KG1 (cell line): ENCODE data around the gene MRAP.
"Not testable (repeated sequence)": the region's sequence is repeated elsewhere in the genome, so short reads cannot be mapped to it uniquely, and the experiment has no call there.

Source experiments
- DNase-seq: peaks from one replicate; lab custom pipeline; 2025; lab: John Stamatoyannopoulos, UW

MRAP gene

DNA sequence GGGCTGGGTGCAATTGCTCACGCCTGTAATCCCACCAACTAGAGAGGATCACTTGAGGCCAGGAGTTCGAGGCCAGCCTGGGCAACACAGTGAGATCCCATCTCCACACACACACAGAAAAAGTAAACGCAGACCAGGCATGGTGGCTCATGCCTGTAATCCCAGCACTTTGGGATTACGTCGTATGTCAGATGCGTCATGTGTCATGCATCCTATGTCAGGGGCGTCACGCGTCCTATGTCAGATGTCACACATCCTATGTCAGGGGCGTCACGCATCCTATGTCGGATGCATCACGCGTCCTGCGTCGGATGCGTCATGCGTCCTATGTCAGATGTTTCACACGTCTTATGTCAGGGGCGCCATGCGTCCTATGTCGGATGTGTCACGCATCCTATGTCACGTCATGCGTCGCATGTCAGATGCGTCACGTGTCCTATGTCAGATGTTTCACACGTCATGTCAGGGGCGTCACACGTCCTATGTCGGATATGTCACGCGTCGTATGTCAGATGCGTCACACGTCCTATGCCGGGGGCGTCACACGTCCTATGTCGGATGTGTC, 1.5 kb downstream of the MRAP start:
- no peak for DNase-seq

DNA sequence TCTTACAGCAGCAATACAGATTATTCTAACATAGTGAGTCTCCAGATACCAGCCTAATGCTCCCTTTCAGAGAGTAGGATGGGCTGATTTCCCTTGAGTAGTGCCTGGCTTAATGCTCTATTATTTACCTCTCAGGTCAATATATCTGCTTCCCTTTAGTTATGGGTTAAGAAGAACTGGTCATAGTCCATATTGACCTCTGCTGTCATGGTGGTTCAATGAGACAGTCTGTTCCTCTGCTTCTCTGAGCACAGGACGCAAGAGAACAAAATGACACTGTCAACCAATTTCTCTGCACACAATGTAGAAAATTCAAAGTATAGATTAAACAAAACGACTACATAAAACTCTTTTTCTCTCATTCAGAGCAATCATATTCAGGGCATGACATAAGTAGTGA, 2.9 kb downstream of the MRAP start:
- no peak for DNase-seq

DNA sequence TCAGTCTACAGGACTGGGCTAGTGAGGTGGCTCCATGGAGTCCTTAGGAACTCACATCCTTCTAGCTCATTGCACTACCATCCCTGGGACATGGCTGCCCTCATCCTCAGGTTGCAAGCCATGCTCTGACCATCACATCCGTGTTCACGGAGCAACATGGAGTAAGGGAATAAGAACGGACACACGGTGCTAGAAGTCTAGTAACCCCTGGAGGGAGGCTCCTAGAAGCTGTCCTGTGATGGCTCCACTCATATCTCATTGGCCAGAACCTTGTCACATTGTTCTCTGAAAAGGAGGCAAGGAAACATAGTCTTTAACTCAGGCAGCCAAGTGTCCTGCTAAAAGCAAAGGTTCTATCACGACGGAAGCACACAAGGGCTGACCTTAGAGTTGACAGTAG, 3.9 kb downstream of the MRAP start:
- no peak for DNase-seq

DNA sequence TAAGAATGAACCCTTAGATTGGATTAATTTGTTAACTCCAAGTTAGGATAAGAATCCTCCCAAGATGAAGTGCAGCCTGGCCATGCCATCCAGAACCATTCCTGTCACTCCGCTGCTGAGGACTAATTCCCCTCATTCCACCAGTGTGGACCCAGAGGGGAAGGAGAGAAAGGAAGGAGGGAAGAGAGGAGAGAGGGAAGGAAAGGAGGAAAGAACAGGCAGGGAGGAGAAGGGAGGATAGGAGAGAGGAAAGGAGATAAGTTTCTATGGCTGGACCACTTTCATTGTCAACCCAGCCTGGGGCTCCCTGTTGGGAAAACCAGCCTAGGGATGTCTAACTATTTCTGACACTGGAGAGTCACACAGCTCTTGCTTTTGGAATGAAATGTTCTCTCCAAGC, 4.7 kb downstream of the MRAP start:
- DNase-seq = no peak

DNA sequence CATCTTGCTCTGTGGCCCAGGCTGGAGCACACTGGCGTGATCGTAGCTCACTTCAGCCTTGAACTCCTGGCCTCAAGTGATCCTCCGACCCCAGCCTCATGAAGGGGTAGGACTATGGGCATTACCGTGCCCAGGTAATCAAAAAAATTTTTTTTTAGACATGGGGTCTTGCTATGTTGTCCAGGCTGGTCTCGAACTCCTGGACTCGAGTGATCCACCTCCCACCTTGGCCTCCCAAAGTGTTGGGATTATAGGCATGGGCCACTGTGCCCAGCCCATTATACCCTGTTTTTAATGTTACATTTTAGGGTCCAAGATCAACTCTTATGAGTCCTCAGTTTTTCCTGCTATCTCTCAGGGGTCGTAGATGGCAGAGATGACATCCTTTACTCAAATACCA, 6.3 kb downstream of the MRAP start:
- DNase-seq = no peak

DNA sequence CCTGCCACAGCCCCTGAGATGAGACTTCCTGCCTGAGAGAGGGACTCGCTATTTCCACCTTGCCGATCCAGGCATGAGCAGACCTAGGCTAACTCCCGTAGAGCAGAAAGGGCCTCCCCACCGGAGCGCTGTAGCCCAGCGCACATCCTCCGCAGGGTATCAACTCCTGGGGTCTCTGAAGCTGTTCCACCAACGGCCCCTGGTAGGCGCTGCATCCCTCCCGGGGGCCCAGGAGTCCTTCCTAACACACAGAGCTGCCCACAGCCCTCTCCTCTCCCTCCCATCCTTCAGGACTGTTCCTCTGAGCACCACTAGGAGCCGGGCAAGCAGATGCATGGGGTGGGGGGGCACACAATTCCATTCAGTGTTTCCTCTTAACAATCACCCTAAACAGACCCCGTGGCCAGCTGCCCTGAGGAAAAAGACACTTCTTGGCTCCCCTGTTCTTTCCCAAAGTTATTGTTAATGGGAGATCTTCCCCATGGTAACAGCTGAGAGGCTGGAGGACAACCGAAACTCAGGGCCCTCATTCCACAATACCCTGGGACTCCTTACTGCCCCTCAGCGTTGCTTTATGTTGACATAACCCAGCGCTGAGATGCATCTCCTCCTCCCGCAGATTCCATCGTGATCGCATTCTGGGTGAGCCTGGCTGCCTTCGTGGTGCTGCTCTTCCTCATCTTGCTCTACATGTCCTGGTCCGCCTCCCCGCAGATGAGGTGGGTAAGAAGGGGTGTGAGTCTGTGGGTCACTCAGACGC, 7.5 kb downstream of the MRAP start:
- DNase-seq = no peak

DNA sequence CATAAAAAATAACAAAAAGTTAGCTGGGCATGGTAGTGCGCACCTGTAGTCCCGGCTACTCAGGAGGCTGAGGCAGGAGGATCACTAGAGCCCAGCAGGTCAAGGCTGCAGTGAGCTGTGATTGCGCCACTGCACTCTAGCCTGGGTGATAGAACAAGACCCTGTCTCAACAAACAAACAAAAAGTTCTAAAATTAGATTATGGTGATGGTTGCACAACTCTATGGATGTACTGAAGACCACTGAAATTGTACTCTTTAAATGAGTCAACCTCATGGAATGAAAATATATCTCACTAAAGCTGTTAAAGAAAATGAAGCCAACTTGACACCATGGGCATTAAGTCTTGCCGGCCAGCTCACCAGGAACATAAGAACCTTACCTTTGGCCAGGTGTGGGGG, 9.1 kb downstream of the MRAP start:
- DNase-seq = no peak

DNA sequence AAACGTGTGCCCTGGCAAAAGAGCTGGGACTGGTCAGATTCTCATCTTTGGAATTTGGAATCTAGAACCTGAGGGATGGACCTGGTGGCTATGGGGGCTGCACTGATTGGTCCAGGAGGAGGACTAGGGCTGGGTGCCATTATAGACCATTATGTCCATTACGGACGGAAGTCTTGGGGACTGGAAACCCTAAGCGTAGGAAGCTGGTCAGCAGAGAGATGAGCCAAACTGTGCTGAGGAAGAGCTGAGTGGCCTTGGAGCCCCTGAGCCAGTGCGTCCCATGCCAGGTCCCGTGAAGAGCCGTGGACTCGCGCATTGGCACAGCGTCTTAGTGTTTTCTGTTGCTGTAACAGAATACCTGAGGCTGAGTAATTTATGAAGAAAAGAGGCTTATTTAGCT, 10.0 kb downstream of the MRAP start:
- no peak for DNase-seq

DNA sequence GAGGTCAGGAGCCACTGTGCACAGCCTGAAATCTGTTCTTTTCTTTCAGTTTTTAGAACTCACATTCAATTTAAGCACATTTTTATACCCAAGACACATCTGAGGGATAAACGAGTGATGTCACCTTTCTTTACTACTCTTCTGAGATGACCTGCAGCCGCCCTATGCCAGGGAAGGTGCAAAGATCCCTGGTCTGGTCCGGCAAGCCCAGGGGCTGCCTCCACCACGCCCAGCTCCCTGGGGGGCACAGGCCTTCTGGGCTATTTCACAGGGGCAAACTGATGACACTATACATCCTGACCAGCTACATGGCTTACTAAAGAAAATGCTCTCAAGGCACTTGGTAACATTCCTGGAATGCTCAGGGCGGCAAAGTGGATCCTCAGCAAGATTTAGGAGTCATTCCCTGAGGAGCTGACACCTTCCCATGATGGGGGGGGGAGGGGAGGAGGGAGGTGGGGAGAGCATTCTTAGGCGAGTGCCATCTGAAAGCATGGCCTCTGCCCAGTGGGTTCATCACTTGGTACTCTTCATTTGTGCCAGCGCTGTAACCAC, 11.3 kb downstream of the MRAP start:
- no peak for DNase-seq

DNA sequence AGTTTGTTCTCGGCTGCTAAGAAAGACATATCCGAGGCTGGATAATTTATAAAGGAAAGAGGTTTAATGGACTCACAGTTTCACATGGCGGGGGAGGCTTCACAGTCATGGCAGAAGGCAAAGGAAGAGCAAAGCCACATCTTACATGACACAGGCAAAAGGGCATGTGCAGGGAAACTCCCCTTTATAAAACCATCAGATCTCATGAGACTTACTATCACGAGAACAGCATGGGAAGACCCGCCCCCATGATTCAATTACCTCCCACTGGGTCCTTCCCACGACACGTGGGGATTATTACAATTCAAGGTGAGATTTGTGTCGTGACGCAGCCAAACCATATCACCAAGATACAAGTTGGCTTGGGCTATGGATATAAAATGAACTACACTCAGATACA, 12.3 kb downstream of the MRAP start:
- not testable (repeated sequence) for DNase-seq

DNA sequence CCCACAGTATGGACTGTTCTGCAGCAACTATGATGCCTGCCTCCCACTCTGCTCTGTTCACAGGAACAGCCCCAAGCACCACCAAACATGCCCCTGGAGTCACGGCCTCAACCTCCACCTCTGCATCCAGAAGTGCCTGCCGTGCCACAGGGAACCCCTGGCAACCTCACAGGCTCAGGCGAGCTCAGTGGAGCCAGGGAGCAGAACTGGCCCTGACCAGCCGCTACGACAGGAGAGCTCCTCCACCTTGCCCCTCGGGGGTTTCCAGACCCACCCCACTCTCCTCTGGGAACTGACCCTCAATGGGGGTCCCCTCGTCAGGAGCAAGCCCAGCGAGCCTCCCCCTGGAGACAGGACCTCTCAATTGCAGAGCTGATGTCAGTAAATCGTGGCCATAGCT, 13.0 kb downstream of the MRAP start:
- DNase-seq = no peak

DNA sequence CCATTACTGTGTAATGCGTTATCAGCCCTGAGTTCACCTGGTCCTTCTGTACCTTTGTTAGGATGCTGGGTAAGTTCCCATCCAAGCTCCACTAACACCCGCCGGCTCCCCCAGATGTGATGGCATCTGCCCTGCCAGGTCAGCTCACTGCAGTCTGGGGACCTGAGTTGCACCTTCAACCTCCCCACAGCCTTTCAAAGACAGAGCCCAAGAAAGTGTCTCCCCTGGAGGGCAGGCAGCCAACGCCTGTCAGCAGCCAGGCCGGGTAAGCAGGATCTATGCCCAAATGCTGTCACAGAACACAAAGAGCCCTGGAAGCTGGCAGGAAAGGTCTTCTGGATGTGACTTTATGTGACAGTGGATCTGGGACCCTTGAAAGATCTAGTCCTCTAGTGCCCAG, 13.7 kb downstream of the MRAP start:
- DNase-seq = no peak

DNA sequence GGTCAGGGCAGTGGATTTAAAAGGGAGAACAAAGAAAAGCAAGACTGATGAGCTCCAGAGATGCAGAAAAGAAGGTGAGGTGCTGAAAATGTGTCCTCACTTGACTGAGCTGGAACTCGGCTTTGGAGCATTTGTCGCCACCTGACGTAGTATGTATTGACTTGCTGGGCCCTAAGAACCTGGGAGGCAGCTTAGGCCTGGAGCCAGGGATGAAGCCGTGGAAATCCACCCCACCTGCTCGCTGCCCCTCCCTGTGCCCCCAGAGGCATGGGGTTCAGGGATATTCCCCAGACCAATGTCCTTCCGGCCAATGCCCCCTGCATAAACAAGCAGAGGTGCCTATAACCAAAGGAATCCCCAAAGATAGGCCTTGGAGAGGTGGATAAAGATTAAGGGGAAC, 14.3 kb downstream of the MRAP start:
- DNase-seq = no peak

DNA sequence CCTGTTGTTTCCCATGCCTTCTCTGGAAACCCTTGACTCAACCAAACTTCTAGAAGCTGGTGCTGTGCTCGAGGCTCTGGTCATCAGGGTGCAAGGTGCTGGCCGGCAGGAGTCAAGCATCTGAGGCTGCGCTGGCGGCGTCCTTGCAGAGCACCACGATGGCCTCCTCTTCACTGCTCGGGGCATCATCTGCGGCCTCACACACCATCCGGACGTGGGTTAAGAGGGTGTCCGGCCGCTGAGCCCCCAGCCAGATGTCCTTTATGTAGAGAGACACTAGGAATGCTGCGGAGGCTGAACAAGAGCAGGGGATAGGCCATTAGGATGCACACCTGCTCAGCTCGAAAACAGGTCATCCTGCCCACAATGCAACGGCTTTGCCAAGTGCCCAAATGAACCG, 16.2 kb downstream of the MRAP start:
- DNase-seq = no peak

DNA sequence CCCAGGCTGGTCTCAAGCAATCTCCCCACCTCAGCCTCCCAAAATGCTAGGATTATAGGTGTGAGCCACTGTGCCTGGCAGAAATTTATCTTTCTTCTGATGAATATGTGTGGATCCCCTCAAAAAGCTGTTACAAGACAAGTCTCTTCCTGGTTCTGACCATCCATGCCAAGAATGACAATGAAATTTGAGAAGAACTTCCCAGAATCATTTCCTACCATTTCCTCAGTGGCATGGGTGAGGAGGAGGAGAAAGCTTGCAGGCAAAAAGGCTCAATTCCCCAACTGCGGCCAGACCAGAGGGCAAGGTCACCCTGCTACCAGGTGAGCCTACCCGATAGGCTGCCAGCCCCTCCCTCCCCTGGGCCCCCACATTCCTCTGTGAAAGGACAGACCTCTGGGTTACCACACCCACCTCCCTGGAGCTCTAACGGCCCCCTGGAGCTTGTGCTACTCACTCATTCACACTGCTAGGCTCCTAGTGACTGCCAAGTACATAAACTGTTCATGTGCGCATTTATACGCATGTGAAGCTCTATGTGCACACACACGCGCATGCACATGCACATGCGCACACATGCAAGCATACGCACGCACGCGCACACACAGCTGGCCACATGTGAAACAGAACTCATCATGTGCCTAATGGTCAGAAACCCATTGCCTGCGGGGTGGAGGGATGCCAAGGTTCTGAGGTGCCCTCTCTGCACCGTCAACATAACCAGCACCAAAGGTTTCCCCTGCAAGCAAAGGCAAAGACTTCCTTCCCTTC, 17.0 kb downstream of the MRAP start:
- no peak for DNase-seq

DNA sequence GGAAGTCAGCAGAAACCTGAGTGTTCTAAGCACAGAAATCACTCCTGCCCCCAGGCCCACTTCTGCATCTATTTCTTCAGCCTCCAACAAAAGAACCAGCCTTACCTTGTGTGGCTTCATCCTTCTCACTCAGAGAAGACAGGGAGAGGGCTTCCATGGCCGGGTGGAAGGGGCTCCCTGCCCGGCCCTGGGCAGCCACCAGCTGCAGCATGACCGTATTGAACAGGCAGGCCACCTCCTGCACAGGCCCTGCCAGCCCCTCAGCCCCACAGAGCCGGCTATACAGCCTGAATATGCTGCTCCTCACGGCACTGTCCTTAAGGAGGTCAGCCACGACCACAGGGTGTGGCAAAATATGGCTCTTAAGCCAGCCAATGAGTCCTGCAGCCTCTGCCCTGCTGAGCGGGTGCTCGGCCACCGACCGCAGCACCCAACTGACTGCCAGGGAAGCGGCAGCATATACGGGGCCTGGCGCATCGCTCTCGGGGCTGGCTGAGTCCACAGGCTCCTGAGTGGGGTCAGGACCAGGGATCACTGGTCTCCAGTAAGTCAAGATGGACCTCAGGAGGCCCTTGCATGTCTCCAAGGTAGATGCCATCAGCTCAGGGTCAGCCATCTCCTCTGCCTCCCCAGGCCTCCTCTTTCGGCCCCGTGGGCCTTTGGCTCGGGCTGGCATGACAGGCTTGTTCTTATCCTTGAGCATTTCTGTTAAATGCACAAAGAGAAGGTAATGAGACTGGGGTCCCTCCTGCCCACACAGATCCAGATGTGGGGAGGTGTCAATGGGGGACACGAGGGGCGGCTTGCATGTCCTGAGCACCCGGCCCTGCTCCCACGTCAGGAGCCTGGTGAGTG, 17.9 kb downstream of the MRAP start:
- DNase-seq = no peak

DNA sequence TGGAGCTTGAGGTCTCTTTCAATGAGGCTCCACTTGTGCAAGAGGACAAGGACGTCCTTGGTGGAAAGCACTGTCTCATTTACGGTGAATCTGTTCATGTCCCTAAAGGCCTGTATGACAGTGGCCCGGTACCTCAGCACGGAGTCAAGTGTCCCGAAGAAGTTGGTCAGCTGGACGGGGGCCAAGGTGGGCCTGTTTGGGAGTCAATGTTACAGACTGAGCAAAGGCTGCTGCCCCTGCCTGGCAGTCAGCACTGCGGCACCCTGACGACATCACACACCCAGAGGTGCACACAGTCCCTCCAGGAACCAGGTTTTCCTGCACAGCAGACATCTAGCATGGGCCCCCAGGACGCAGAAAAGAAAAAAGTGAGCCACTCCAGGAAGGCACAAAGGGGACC, 19.1 kb downstream of the MRAP start:
- no peak for DNase-seq

DNA sequence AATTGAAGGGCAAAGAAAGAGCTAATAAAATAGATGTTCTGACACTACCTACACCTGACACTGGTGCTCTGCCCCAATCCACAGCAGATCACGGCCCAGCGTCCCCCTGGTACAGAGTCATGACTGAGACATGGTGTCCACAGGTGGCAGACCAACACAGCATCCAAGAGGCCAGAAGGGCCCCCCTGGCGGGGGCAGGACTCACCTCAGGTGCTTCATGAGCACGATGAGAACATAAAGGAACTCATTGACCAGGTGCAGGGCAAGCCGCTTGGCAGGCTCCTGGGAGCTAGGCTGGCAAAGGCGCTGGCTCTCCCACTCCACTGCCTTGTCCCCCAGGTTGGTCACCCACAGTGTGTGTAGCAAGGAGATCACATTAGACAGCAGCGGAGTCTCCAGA, 20.4 kb downstream of the MRAP start:
- no peak for DNase-seq

DNA sequence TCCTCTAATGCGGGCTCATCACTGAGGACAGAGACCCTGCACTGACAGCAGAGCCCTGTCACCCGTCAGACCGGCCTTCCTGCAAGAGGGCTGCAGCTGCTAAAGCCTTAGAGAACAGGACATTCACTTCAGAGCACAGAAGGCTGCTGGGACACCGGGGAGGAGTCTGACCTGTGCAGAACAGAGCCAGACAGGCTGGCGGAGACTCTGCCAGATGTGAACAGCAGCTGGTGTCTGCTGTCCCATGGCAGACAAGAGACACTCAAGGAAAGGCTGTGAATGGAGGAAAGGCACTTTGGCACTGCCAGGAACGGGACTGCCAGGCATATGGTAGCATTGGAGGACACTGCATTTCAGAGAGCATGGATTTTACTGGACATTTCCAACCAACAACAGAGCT, 21.4 kb downstream of the MRAP start:
- no peak for DNase-seq

DNA sequence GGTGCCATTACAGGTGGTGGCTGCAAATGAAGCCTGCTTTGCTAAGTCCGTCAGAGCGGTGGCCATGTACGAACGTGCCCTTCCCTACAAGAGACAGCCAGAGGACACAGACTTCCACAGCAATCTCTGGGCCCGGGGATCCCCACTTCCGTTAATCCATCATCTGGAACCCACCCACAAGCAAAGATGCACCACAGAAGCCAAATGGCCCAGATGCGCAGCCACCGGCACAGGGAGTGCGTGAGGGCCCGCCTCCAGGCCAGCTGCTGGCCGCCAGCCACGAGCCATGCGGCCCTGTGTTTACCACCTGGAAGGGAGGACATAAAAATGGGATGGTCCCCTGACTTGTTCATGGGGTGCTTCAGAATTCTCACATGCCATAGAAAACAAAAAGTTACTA, 22.1 kb downstream of the MRAP start:
- no peak for DNase-seq

DNA sequence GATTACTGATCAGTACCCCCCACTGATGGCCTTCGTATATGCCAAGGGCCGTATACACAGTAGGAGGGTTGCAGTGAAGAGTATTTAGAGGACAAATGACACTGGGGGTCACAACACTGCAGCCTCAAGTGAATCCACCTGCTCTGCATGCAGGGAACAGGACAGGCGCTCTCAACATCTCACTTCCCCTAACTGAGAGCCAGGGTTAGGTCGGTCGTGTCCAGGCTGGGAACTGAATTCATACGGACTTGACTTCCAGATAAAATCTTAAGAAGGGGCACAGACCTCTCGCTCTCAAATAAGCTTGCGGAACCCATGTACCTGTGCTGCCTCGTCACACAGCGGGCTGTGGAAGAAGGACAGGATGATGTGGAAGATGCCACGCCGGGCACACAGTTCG, 22.8 kb downstream of the MRAP start:
- no peak for DNase-seq

DNA sequence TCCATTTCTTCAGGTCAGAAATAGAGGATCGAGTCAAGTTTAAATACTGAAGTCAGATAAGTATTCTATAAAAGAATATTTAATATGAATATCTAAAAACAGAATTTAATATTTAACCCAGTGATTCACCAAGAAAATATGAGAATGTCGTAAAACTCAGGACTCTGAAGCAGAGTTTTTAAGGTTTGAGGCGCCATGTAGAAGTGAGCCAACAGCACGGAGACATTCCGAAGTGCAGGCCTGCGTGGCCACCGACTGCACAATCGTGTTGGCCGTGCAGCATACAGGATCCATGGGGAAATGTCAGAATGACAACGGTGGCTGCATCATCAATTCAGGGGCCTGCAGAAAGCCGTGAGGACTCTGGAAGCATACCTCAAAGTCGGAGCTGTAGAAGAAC, 23.4 kb downstream of the MRAP start:
- DNase-seq = no peak
